RWPE2 (cell line): ENCODE data around the gene RPUSD3.

Experiments
- ATAC-seq: fragments of 200-7000 bp; cut with Tn5 transposase; 3 replicates; pipeline ENCODE4 v1.9.1; 2021; ENCODE audit warnings: low read depth
- DNase-seq: peaks from one replicate; pipeline ENCODE4 v3.0.0-alpha.2; 2020; ENCODE audit warnings: low spot score
- H3K27ac ChIP-seq: fragments of 450-650 bp; 2 replicates; pipeline ENCODE4 v1.5.1; 2017; ENCODE audit warnings: mild to moderate bottlenecking; ENCODE audit not compliant: poor library complexity, severe bottlenecking
- H3K27me3 ChIP-seq: fragments of 250-450 bp; sonication (Bioruptor Pico); 2 replicates; pipeline ENCODE4 v1.5.1; 2021; ENCODE audit warnings: mild to moderate bottlenecking, moderate library complexity; ENCODE audit not compliant: insufficient read depth, poor library complexity, severe bottlenecking
- H3K36me3 ChIP-seq: fragments of 250-450 bp; sonication (Bioruptor Pico); 2 replicates; pipeline ENCODE4 v1.5.1; 2020; ENCODE audit warnings: low read depth, mild to moderate bottlenecking, moderate library complexity
- H3K4me1 ChIP-seq: fragments of 250-450 bp; sonication (Bioruptor Pico); 2 replicates; pipeline ENCODE4 v1.5.1; 2021; ENCODE audit warnings: mild to moderate bottlenecking, moderate library complexity; ENCODE audit not compliant: insufficient read depth, poor library complexity, severe bottlenecking
- H3K4me3 ChIP-seq: fragments of 250-450 bp; sonication (Bioruptor Pico); 2 replicates; pipeline ENCODE4 v1.5.1; 2021; ENCODE audit warnings: mild to moderate bottlenecking, moderate library complexity; ENCODE audit not compliant: severe bottlenecking
- H3K9me3 ChIP-seq: fragments of 250-450 bp; sonication (Bioruptor Pico); 2 replicates; pipeline ENCODE4 v1.5.1; 2021; ENCODE audit warnings: mild to moderate bottlenecking, moderate library complexity; ENCODE audit not compliant: severe bottlenecking
- TF ChIP-seq, protein P1 (sequence below): fragments of 450-650 bp; IDR thresholded peaks from one replicate; pipeline ENCODE4 v1.5.1; 2017; ENCODE audit warnings: mild to moderate bottlenecking, moderate library complexity; ENCODE audit not compliant: poor library complexity, severe bottlenecking

Gene RPUSD3

DNA sequence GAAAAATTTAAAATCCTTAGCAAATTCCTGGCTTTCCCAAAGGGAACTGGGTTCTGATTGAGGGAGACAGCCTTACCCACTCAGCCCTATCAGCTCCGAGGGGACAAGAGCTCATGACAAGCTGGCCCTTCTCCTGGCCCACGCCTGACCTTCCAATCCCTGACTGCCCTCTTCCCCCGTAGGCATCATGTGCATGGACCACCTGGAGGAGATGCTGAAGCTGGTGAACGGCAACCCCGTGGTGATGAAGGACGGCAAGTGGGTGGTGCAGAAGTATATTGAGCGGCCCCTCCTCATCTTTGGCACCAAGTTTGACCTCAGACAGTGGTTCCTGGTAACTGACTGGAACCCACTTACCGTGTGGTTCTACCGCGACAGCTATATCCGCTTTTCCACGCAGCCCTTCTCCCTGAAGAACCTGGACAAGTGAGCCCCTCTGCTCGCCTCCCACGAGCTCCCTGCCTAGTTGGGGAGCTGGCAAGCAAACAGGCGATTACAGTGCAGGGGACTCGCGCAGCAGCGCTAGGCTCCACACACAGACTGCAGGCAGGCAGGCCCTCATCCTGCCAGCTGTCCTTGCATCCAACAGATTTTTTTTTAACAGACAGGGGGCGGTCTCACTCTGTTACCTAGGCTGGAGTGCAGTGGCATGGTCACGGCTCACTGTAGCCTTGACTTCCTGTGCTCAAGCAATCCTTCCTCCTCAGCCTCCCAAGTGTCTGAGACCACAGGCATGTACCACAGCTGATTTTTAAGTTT, 16.8 kb downstream of the RPUSD3 start:
- Histone ChIP-seq H3K27me3 (no peaks in the 10 kb centered on the region), H3K36me3 (peaks cover 5% of the 10 kb centered on the region), H3K4me1 (no peaks in the 10 kb centered on the region), H3K9me3 (no peaks in the 10 kb centered on the region), H3K4me3 (no peak overlapping the region), H3K27ac (no peak overlapping the region)
- DNase-seq (no peak), ATAC-seq (no peak)
- TF ChIP-seq, protein P1, sequence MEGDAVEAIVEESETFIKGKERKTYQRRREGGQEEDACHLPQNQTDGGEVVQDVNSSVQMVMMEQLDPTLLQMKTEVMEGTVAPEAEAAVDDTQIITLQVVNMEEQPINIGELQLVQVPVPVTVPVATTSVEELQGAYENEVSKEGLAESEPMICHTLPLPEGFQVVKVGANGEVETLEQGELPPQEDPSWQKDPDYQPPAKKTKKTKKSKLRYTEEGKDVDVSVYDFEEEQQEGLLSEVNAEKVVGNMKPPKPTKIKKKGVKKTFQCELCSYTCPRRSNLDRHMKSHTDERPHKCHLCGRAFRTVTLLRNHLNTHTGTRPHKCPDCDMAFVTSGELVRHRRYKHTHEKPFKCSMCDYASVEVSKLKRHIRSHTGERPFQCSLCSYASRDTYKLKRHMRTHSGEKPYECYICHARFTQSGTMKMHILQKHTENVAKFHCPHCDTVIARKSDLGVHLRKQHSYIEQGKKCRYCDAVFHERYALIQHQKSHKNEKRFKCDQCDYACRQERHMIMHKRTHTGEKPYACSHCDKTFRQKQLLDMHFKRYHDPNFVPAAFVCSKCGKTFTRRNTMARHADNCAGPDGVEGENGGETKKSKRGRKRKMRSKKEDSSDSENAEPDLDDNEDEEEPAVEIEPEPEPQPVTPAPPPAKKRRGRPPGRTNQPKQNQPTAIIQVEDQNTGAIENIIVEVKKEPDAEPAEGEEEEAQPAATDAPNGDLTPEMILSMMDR, result peak; percentile 34

DNA sequence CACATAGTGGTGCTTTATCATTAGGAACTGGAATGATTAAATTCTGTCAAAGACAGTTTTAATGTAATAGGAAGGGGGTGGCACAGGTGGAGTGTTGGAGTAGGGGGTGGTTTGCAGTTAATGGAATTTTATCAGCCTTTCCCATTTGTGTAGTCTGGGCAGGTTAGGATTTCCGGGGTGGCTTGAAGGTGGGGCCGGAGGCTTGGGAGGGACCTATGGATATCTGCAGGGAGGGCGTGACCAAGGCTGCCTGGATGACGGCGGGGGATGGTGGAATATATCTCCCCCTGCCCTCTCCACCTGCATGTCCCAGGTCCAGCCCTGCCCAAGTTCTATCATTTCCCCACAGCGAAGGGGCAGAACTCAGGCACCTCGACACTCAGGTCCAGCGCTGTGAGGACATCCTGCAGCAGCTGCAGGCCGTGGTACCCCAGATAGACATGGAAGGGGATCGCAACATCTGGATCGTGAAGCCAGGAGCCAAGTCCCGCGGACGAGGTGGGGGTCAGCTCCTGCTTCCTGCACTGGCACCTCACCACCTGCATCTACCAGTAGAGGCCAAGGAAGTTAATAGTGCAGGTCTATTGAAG, 18.3 kb downstream of the RPUSD3 start:
- H3K9me3 ChIP-seq, result no peaks in the 10 kb centered on the region
- TF ChIP-seq, protein P1, result no peak
- H3K27ac ChIP-seq, result no peak overlapping the region
- no peaks in the 10 kb centered on the region for H3K4me1 ChIP-seq
- H3K36me3 ChIP-seq, result peaks cover 5% of the 10 kb centered on the region
- DNase-seq (no peak), ATAC-seq (peak; percentile 11; the same call in 1 of the 3 replicates)
- no peak overlapping the region for H3K4me3 ChIP-seq
- no peaks in the 10 kb centered on the region for H3K27me3 ChIP-seq

- DNase-seq, result no peak
- H3K9me3 ChIP-seq, result no peaks in the 10 kb centered on the region
- H3K4me1 ChIP-seq, result no peaks in the 10 kb centered on the region
- peak; percentile 73 for ATAC-seq
- no peak overlapping the region for H3K27ac ChIP-seq
- no peaks in the 10 kb centered on the region for H3K27me3 ChIP-seq
- TF ChIP-seq, protein P1, result peak; percentile 28
- no peak overlapping the region for H3K4me3 ChIP-seq
- no peaks in the 10 kb centered on the region for H3K36me3 ChIP-seq
Measured at GRCh38 chr3:9820946-9821345, 22.9 kb downstream of the RPUSD3 start.

DNA sequence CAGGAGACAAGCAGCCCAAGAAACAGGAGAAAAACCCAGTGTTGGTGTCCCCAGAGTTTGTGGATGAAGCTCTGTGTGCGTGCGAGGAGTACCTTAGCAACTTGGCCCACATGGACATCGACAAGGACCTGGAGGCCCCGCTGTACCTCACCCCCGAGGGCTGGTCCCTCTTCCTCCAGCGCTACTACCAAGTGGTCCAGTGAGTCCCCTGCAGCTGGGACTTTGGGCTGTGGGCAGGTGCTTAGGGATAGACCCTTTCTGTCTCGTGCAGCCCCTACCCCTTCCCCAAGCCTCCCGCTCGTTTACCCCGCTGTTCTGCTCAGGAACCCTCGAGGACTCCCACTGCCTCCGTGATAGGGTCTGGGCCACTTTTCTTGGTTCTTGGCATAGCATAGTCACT, 23.3 kb downstream of the RPUSD3 start:
- DNase-seq (no peak), ATAC-seq (no peak)
- TF ChIP-seq, protein P1, result no peak
- Histone ChIP-seq H3K4me1 (no peaks in the 10 kb centered on the region), H3K4me3 (no peak overlapping the region), H3K27ac (no peak overlapping the region), H3K9me3 (no peaks in the 10 kb centered on the region), H3K27me3 (no peaks in the 10 kb centered on the region), H3K36me3 (no peaks in the 10 kb centered on the region)
